Transverse colon (tissue), 3 donors: ENCODE results near the gene MPP2.

Experiments
- CTCF ChIP-seq, 5 experiments: fragments of 200-600 bp in 3 of 5; fragments of 450-650 bp in 2 of 5; sonication (generic) in 3 of 5; IDR thresholded peaks; 1 replicate in 2 of 5; 2 replicates in 3 of 5; pipeline ENCODE4 v1.5.1; 2016 to 2017; ENCODE audit warnings: antibody characterized with exemption in 5 of 5, inconsistent platforms in 3 of 5, mild to moderate bottlenecking in 2 of 5, moderate library complexity in 1 of 5
- EP300 ChIP-seq: sonication (generic); formaldehyde crosslinking; IDR thresholded peaks from one replicate; pipeline ENCODE4 v1.6.1; 2017; ENCODE audit warnings: antibody characterized with exemption, low read depth
- POLR2A ChIP-seq: fragments of 450-650 bp; IDR thresholded peaks from one replicate; pipeline ENCODE4 v1.6.1; 2016; ENCODE audit warnings: antibody characterized with exemption, mild to moderate bottlenecking, moderate library complexity

DNA sequence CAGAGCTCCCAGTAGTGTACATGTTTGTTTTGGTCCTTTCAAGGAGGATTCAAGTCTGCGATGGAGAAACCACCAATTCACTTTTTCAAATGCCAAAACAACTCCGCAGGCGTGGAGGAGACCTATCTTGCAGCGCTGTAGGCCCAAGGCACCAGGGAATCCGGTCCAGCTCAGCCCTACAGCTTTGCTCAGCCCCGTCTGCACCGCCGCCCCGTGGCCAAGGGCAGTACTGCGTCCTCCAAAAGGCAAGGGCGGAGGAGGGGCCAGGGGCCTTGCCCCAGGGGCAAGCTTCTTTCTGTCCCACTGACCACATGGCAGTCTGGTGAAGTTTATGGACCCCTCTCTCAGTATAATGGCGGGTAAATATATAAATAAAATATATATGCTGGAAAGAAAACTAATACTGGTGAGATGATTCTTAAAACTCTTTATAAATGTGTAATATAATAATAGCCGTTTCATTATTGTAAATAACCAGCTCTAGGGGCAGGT is 61.1 kb downstream of the MPP2 start:
- TF ChIP-seq CTCF (IDR thresholded peaks at IDR 0.05), result peak; percentile 95 to 99 (median 98)
- TF ChIP-seq POLR2A, result no peak
- TF ChIP-seq EP300, result no peak
